HG02870 (cell line): ENCODE results near the gene THADA.
"Not testable (repeated sequence)": the region's sequence is repeated elsewhere in the genome, so short reads cannot be mapped to it uniquely, and the experiment has no call there.

ENCODE experiments used
- ATAC-seq: cut with Tn5 transposase; IDR thresholded peaks from one replicate; pipeline ENCODE4 v1.9.1; 2021; ENCODE audit warnings: mild to moderate bottlenecking, moderate library complexity; ENCODE audit not compliant: unreplicated experiment

Gene THADA

GRCh38 chr2:43309935-43310334 lies 285.9 kb downstream of the THADA start:
- no peak for ATAC-seq

GRCh38 chr2:43307973-43308372 lies 287.9 kb downstream of the THADA start:
- no peak for ATAC-seq

- ATAC-seq, result no peak
Measured at GRCh38 chr2:43307046-43307445, 288.8 kb downstream of the THADA start.

GRCh38 chr2:43306197-43306596 lies 289.6 kb downstream of the THADA start:
- ATAC-seq, result no peak

- ATAC-seq, result no peak
Measured at GRCh38 chr2:43305517-43305916, 290.3 kb downstream of the THADA start.

DNA sequence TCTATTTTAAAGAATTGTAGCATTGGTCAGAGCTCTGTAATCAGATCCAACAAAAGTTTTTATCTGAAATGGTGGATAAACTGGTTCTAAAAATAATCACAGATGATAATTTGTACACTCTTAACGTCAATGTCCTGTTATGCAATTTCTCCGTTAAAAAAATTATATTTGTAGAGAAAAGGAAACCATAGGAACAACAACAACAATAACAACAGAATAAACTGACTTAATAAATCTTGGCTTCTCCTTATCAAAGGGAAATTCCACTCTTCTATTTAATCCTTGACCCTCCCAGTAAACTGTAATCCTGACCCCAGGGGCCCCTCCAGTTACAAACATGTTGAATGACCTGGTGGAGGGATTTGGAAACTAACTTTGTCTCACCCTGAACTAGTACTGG lies 290.8 kb downstream of the THADA start:
- no peak for ATAC-seq

DNA sequence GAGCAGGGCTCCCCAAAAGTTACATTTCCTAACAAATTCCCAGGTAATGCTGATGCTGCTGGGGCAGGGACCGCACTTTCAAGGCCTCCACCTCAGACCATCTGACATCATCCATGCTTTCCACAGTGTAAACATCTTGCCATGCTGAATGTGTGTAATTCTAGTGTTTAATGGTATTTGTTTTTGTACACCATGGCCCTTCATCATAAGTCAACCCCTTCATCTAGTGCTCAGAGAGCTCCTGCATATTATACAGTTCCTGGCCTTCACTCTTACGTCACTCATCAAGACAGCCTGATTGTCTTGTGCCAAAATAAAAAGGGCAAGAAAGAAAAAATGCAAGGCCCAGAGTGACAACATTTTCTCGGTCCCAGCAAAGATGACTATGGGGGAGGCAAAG lies 291.9 kb downstream of the THADA start:
- ATAC-seq, result no peak

- ATAC-seq, result no peak
Measured at GRCh38 chr2:43302961-43303494, 292.8 kb downstream of the THADA start.

GRCh38 chr2:43302182-43302960 lies 293.5 kb downstream of the THADA start:
- ATAC-seq, result no peak

DNA sequence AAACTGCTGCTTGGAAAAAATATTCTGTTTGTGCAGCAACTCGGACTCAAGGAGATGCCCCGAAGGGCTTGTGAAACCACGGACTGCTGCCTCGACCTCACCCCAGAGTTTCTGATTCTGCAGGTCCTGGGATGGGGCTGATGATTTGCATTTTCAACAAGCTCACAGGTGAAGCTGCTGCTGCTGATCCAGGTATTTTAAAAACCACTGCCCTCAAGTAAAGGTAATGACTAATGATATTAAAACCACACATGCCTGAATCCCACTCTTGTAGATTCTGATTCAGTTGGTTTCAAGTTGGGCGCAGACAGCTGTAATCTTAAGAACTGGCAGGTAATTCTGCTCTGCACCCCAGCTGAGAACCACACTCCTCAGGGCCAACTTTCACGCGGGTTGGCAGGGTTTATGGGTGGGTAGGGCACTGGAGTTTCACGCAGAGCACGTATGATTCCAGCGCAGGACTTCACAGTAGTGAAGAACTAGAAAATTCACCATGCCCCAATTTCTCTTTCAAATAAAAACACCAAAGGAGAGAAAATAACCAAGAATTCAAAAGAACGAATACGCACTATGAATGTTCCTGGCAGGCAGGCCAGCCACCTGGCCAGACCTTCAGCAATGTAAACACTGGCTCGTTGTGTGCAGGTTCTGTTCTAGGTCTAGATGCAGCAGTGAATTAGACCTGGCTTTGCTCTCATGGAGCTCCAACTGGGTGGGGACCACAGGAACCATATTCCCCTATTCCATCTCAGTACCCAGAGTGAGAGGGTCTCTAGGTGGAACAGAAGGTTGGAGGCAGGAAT lies 294.9 kb downstream of the THADA start:
- ATAC-seq, result no peak

- ATAC-seq, result no peak
Measured at GRCh38 chr2:43300222-43300621, 295.6 kb downstream of the THADA start.

- ATAC-seq, result no peak
Measured at GRCh38 chr2:43298500-43298899, 297.3 kb downstream of the THADA start.

- not testable (repeated sequence) for ATAC-seq
Measured at GRCh38 chr2:43297740-43298139, 298.1 kb downstream of the THADA start.

GRCh38 chr2:43294973-43295603 lies 300.8 kb downstream of the THADA start:
- ATAC-seq, result no peak

- ATAC-seq, result peak; percentile 100
Measured at GRCh38 chr2:43293744-43294695, 301.8 kb downstream of the THADA start.

DNA sequence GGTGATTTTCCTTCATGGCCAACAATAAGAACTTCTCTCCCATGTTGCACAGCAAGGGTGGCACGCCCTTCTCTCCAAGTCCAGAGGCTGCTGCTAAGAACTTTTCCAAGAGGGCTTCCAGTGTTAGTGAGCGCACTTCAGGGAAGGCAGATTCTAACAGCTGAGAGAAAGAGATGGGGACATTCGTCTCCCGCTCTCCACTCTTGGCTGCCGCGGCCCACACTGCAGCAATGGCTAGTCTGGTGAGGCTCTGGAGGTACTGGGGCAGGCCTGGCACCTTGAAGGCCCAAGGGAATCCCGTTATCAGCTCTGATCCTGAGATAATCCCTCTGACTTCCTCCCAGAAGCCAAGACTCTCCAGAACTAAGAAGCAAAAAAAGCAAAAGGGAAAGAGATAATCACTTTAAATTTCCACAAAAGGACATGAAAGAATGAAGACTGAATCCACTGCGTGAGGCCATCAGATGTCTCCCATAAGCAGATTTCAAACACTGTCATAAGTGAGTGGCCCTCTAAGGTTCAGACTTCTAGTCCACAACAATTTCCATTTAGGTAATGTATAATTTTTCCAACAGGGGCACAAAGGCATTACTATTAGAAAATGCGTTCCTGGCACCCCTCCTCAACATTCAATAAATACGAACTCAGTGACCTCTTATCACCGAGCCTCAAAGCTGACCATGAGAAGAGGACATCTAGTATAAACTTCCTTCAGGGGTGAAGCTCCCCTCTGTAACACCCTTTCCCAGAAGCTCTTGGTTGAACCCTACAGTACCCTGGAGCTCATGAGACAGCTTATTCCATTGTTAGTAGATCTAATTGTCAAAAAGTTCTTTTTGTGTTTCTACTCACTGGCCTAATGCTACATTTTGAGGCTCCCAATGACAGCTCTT lies 302.7 kb downstream of the THADA start:
- ATAC-seq, result no peak

DNA sequence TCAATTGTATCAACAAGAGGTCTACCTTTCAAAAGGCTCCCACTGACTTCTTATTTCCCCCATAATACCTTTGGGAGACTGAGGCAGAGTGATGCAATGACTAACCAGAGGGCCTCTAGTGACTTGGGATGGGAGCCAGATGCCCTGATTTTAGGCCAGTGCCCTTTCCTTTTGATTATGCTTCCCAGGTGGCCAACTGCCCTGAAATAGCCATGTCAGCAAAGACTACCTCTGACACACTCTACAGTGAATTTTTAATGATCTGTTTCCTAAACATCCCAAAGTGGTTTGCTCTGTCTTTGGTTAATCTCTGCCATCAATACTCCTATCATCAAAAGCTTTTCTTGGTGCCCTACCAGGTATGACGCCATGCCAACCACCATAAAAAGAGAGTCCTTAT lies 303.5 kb downstream of the THADA start:
- no peak for ATAC-seq

GRCh38 chr2:43289331-43289730 lies 306.5 kb downstream of the THADA start:
- no peak for ATAC-seq
